HTERT RPE-1 (cell line): ENCODE data around the gene DOK7.

Experiments used
- in situ Hi-C: fragments of 300-500 bp; cut with MboI; formaldehyde crosslinking; loops from 4 replicates; pipeline ENCODE4 v1.14.3; 2020; ENCODE audit warnings: low sequenced_read_pairs

DOK7 gene

DNA sequence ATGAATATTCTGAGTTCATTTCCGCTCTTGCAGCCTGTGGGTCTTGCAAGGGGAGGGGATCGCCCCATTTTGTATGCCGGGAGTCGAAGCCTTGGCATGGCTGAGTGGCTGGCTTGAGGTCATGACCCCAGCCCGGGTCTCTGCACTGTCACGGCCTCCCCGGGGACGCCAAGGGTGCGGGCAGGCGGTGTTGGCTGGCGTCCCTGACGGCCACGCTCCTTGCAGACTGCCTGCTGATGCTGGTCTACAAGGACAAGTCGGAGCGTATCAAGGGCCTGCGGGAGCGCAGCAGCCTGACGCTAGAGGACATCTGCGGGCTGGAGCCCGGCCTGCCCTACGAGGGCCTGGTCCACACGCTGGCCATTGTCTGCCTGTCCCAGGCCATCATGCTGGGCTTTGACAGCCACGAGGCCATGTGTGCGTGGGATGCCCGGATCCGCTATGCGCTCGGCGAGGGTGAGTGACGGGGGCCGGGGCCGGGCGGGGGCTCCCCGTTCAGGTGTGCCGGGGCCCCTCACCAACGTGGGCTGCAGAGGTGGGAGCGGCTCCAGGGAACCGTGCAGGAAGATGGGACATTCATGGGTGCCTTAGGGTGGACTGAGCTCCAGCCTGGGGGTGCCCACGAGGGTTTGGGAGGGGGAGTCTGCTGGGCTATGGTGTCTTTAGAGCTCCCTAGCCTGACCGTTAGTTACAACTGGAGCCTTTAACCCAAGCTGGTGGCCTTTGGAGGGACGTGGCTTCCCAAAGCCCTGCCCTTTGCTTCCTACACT lies 10.3 kb downstream of the DOK7 start:
- in situ Hi-C loops, result no loop called here

DNA sequence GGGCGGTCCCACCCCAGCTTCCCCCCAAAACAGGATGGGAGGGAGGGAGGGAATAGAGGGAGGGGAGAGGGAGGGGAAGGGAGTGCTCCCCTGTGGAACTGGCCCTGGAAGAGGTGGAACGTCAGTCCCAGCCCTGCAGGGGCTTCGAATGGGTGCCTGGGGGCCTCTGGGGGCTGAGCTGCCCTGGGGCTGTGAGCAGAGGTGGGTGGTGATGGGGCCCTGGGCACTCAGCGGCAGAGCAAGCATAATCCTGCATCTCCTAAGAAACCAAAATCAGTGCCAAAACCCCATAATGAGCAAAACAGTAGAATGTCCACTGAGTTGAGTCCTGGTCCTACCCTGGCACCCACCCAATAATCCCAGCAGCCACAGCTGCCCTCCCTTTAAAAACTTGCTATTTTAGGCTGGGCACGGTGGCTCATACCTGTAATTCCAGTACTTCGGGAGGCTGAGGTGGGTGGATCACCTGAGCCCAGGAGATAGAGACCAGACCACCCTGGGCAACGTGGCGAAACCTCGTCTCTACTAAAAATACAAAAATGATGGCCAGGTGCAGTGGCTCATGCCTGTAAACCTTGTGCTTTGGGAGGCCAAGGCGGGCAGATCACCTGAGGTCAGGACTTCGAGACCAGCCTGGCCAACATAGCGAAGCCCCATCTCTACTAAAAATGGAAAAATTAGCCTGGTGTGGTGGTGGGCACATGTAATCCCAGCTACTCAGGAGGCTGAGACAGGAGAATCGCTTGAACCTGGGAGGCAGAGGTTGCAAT lies 11.1 kb downstream of the DOK7 start:
- in situ Hi-C loops, result no loop called here

GRCh38 chr4:3475041-3475712 lies 12.1 kb downstream of the DOK7 start:
- in situ Hi-C loops, result no loop called here

- in situ Hi-C loops, result no loop called here
Measured at GRCh38 chr4:3475713-3476260, 12.7 kb downstream of the DOK7 start.

DNA sequence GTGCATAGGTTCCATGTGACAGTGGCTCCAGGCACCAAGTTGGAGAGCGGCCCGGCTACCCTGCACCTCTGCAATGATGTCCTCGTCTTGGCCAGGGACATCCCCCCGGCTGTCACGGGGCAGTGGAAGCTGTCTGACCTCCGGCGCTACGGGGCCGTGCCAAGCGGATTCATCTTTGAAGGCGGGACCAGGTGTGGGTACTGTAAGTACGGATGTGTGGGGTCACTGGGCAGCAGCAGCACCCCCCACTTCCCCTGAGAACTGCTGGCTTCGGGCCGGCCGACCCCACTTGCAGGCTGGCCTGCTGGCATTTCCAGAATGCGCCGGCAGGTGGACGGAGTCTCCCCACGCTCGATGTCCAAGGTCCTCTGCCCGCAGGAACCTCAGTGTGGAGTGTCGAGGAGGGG lies 13.2 kb downstream of the DOK7 start:
- in situ Hi-C loops, result no loop called here

- in situ Hi-C loops, result no loop called here
Measured at GRCh38 chr4:3476936-3477749, 14.0 kb downstream of the DOK7 start.

GRCh38 chr4:3477750-3478430 lies 14.8 kb downstream of the DOK7 start:
- in situ Hi-C loops, result no loop called here

- in situ Hi-C loops, result no loop called here
Measured at GRCh38 chr4:3478446-3479357, 15.6 kb downstream of the DOK7 start.

- in situ Hi-C loops, result no loop called here
Measured at GRCh38 chr4:3479358-3480101, 16.4 kb downstream of the DOK7 start.

DNA sequence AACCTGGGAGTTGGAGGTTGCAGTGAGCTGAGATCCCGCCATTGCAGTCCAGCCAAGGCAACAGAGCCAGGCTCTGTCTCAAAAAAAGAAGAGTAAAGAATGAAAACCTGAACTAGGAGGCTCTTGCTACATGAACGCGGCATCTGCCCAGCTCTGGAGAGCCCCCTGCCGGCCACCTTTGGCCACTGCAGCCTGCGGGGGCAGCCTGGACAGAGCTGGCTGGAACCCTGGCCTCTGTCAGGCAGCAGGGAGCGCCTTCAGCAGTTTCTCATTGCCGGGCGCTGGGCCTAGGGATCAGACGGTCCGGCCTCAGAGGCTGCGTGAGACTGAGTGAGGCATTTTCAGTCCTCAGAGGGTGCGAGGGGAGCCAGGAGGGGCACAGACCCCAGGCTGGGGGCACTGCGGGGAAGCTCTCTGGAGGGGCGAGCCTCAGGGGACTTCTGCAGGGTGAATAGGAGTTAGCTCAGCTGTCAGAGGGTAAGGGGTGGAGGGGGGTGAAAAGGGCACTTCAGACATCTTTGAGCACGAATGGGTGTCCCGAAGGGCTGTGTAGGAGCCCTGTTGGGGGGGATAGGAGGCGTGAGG lies 17.5 kb downstream of the DOK7 start:
- in situ Hi-C loops, result no loop called here

- in situ Hi-C loops, result no loop called here
Measured at GRCh38 chr4:3481113-3481531, 18.0 kb downstream of the DOK7 start.

DNA sequence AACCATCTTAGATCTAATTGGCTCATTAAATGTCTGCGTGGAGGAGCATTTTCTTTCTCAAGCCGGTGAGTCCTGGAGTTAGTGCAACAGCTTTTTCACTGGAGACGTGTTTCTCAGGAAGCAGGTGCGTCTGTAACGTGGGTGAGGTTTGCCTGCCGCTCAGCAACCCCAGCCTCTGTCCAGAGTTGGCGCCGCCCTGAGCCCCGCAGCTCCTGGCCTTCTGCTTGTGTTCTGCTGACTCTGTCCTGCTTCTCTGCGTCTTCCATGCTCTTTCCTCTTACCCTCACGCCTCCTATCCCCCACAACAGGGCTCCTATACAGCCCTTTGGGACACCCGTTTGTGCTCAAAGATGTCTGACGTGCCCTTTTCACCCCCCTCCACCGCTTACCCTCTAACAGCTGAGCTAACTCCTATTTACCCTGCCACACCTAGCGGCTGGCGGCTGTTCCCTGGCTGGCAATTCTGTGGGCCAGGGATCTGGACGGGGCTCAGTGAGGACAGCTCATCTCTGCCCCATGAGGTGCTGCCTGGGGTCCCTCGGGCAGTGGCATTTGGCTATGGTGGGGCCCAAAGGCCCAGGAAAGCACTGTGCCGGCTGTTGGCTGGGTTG lies 18.8 kb downstream of the DOK7 start:
- in situ Hi-C loops, result no loop called here

- in situ Hi-C loops, result no loop called here
Measured at GRCh38 chr4:3482707-3483106, 19.6 kb downstream of the DOK7 start.

DNA sequence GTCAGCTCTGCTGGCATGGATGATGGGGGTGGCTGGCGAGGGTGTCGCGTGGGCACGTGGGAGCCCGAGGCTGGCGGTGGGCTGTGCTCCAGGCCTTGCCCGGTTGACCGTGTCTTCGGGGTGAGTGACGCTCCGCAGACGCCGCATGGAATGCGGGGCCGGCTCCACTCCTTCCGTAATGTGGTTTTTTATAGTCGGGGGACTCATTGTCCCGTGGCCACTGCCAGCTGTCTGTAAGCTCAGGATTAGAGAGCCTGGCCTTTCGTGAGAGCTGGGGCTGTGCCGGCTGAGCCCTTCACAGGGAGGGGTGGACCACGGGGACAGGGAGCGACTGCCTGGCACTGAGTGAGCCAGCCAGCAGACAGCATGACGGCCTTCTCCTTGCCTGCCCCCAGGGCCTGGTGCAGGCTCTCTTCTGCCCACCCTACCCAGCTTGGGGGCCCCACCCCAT lies 20.4 kb downstream of the DOK7 start:
- in situ Hi-C loops, result no loop called here

DNA sequence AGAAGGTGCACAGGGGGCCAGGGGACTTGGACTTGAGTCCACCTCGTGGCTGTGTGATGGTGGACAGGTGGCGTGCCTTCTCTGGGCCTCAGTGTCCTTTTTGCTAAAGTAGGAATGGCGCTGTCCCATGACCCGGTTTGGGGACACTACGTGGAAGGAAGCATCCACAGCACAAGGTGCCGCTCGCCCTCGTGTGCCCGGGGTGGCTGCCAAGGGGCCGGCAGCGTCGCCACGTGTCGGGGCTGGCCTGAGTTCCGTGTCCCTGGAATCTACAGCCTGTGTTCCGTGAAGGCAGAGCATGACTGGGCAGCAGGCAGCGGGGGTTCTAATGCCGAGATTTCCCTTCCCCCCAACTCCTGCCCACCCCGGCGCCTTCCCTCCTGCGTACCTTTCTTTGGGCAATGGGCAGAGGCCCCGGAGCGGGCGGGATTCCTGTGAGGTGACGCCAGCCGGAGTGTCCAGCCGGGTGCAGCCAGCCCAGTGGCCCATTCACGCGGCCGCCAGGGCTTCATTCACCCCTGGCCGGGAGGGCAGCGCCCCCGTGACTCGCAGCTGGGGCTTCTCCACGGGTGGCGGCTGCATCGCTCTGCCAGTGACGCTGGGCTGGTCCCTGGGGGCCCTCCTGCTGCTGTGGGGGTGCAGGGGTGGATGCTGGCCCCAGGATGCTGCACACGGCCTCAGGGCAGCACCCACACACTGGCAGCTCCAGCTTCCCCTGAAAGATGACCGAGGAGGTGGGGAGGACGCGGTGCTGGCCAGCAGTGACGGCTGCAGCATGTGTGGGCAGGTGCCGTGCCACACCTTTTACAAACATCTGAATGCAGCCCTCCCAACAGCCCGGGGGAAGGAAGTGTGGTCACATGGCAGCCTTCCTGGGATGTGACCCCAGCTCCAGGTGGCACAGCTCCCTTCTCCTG lies 21.2 kb downstream of the DOK7 start:
- in situ Hi-C loops, result no loop called here

DNA sequence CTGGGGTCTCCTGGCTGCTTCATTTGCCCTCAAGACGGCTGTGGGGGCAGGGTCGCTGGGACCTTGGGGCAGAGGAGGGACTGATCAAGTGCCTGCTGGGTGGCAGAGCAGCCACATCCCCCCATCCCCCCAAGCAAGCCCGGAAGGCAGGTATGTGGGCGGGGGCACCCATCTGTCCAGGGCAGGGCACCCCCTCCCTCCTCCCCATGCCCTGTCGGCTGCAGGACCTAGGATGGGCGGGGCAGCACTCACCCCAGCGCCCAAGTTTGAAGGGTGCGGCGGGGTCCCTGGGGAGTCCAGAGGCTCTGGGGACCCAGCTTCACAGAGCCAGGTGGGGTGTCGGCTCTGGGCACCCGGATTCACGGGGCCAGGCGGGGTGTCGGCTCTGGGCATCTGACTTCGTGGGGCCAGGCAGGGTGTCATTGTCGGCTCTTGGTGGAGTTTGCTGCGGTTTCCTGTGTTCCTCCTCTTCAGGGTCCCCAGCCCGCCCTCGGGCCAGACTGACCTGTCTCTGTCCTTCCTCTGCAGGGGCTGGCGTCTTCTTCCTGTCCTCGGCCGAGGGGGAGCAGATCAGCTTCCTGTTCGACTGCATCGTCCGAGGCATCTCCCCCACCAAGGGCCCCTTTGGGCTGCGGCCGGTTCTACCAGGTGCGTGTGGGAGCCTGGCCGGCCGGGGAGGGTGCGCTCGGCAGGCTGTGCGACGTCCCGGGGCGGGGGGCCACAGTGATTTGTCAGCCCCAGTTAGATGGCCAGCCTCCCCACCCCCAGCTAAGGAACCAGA lies 22.1 kb downstream of the DOK7 start:
- in situ Hi-C loops, result no loop called here
